Smooth muscle cell (in vitro differentiated cells): ENCODE measurements around the gene BCHE. TPM values are rescaled to one million over a fixed set of nuclear protein-coding genes. Genes with fewer than 3 reads are reported as not detected.

Experiments
- DNase-seq: peaks from one replicate; lab custom pipeline; 2025; ENCODE audit not compliant: unreplicated experiment; lab: John Stamatoyannopoulos, UW
- H2AFZ ChIP-seq: fragments of 200-600 bp; sonication (generic); 2 replicates; pipeline ENCODE4 v1.6.0; 2016; ENCODE audit warnings: antibody characterized with exemption, low read depth, mild to moderate bottlenecking
- H3F3A ChIP-seq: fragments of 200-600 bp; sonication (generic); 2 replicates; pipeline ENCODE4 v1.6.0; 2017; ENCODE audit warnings: antibody characterized with exemption, low read depth
- H3K27ac ChIP-seq: fragments of 200-600 bp; sonication (generic); 2 replicates; pipeline ENCODE4 v1.5.1; 2016; ENCODE audit warnings: low read depth, mild to moderate bottlenecking
- H3K27me3 ChIP-seq: fragments of 200-600 bp; sonication (generic); 2 replicates; pipeline ENCODE4 v1.6.1; 2016; ENCODE audit warnings: low read depth, mild to moderate bottlenecking
- H3K36me3 ChIP-seq: fragments of 200-600 bp; sonication (generic); 2 replicates; pipeline ENCODE4 v1.5.1; 2016; ENCODE audit warnings: low read depth
- H3K4me1 ChIP-seq: fragments of 200-600 bp; sonication (generic); 2 replicates; pipeline ENCODE4 v1.5.1; 2016; ENCODE audit warnings: low read depth
- H3K4me2 ChIP-seq: fragments of 200-600 bp; sonication (generic); 2 replicates; pipeline ENCODE4 v1.6.0; 2016; ENCODE audit warnings: mild to moderate bottlenecking
- H3K4me3 ChIP-seq: fragments of 200-600 bp; sonication (generic); 2 replicates; pipeline ENCODE4 v1.5.1; 2016; ENCODE audit warnings: mild to moderate bottlenecking
- H3K79me2 ChIP-seq: fragments of 200-600 bp; sonication (generic); 2 replicates; pipeline ENCODE4 v1.6.0; 2016; ENCODE audit warnings: low read depth, mild to moderate bottlenecking
- H3K9ac ChIP-seq: fragments of 200-600 bp; sonication (generic); 2 replicates; pipeline ENCODE4 v1.6.0; 2016; ENCODE audit warnings: low read depth
- H3K9me3 ChIP-seq: fragments of 200-600 bp; sonication (generic); replicated peaks from 2 replicates; pipeline ENCODE4 v1.5.1; 2016; ENCODE audit warnings: low read depth
- H4K20me1 ChIP-seq: fragments of 200-600 bp; sonication (generic); 2 replicates; pipeline ENCODE4 v1.6.0; 2016; ENCODE audit warnings: low read depth
- WGBS: methylation state at CpG from one replicate; pipeline ENCODE4 v1.1.7; 2016; ENCODE audit warnings: low lambda C conversion rate; 5-methylcytosine and 5-hydroxymethylcytosine counted together
- polyA plus RNA-seq: library from polyadenylated mRNA; unstranded; fragments of >200 nt; fragmentation: Nextera tagmentation; extraction: Ambion mirVana; gene quantifications from 2 replicates; pipeline ENCODE4 v1.2.1, GENCODE V29; 2016
- total RNA-seq: library from RNA; depleted of rRNA; stranded (reverse); fragments of >200 nt; gene quantifications from 2 replicates; pipeline ENCODE4 v1.2.3, GENCODE V29; 2014
- TF ChIP-seq, protein P1 (sequence below): fragments of 200-600 bp; sonication (generic); IDR thresholded peaks from 2 replicates; pipeline ENCODE4 v1.5.1; 2017; ENCODE audit warnings: borderline replicate concordance, mild to moderate bottlenecking, antibody characterized with exemption; ENCODE audit not compliant: insufficient read depth, poor library complexity, severe bottlenecking

BCHE gene
- total and polyA plus RNA-seq, 2 experiments from 2014 or later: 0.22 TPM; not detected in 1

GRCh38 chr3:165800970-165801369 is 36.3 kb downstream of the BCHE start:
- H3K9me3 ChIP-seq: no peaks in the 10 kb centered on the region
- no peak for DNase-seq
- 73% methylated on average over 3 of the region's 3 CpGs for WGBS

GRCh38 chr3:165799026-165799425 is 38.2 kb downstream of the BCHE start:
- DNase-seq: no peak
- Histone ChIP-seq H3K4me3 (no peak overlapping the region), H2AFZ (no peak overlapping the region), H3K4me2 (no peak overlapping the region), H3F3A (no peaks in the 10 kb centered on the region), H3K27ac (no peak overlapping the region), H3K27me3 (no peaks in the 10 kb centered on the region), H3K9ac (no peak overlapping the region), H3K79me2 (no peaks in the 10 kb centered on the region), H4K20me1 (no peaks in the 10 kb centered on the region), H3K36me3 (no peaks in the 10 kb centered on the region), H3K9me3 (no peaks in the 10 kb centered on the region), H3K4me1 (no peaks in the 10 kb centered on the region)
- 97% methylated on average over 1 of the region's 1 CpG for WGBS
- TF ChIP-seq, protein P1, sequence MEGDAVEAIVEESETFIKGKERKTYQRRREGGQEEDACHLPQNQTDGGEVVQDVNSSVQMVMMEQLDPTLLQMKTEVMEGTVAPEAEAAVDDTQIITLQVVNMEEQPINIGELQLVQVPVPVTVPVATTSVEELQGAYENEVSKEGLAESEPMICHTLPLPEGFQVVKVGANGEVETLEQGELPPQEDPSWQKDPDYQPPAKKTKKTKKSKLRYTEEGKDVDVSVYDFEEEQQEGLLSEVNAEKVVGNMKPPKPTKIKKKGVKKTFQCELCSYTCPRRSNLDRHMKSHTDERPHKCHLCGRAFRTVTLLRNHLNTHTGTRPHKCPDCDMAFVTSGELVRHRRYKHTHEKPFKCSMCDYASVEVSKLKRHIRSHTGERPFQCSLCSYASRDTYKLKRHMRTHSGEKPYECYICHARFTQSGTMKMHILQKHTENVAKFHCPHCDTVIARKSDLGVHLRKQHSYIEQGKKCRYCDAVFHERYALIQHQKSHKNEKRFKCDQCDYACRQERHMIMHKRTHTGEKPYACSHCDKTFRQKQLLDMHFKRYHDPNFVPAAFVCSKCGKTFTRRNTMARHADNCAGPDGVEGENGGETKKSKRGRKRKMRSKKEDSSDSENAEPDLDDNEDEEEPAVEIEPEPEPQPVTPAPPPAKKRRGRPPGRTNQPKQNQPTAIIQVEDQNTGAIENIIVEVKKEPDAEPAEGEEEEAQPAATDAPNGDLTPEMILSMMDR: no peak

More at GRCh38 chr3:165800970-165801369, 36.3 kb downstream of the BCHE start:
- no peaks in the 10 kb centered on the region for H3K4me1 ChIP-seq
- H3K79me2 ChIP-seq: no peaks in the 10 kb centered on the region
- H3K27me3 ChIP-seq: no peaks in the 10 kb centered on the region
- no peaks in the 10 kb centered on the region for H3F3A ChIP-seq
- H3K4me2 ChIP-seq: no peak overlapping the region
- H4K20me1 ChIP-seq: no peaks in the 10 kb centered on the region
- no peak overlapping the region for H2AFZ ChIP-seq
- no peak overlapping the region for H3K27ac ChIP-seq
- H3K36me3 ChIP-seq: no peaks in the 10 kb centered on the region
- H3K9ac ChIP-seq: no peak overlapping the region
- TF ChIP-seq, protein P1: no peak
- no peak overlapping the region for H3K4me3 ChIP-seq

DNA sequence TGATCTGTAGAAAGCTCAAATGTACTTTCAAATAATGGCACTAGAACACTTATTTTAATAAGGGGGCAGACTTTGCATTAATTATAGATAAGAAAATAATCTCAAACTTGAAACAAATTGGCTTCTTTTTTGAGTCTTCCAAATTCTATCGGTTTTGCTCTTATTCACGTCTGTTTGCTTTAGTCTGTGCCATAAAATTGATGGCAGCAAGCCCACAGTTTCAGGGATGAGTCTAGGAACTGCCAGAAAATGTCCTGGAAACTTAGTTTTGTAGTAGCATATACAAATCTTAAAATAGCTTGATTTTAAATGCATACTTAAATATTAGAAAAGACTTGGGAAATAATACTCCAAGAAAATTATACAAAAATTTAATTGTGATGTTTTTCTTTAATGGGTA is 39.7 kb downstream of the BCHE start:
- no peak for DNase-seq
- Histone ChIP-seq H3K9me3 (no peaks in the 10 kb centered on the region), H3K4me2 (no peak overlapping the region), H3K4me3 (no peak overlapping the region), H3F3A (no peaks in the 10 kb centered on the region), H3K27ac (no peak overlapping the region), H2AFZ (no peak overlapping the region), H3K9ac (no peak overlapping the region), H4K20me1 (no peaks in the 10 kb centered on the region), H3K79me2 (no peaks in the 10 kb centered on the region), H3K36me3 (no peaks in the 10 kb centered on the region), H3K27me3 (no peaks in the 10 kb centered on the region), H3K4me1 (no peaks in the 10 kb centered on the region)
- TF ChIP-seq, protein P1: no peak
- WGBS: 86% methylated on average over 2 of the region's 2 CpGs

DNA sequence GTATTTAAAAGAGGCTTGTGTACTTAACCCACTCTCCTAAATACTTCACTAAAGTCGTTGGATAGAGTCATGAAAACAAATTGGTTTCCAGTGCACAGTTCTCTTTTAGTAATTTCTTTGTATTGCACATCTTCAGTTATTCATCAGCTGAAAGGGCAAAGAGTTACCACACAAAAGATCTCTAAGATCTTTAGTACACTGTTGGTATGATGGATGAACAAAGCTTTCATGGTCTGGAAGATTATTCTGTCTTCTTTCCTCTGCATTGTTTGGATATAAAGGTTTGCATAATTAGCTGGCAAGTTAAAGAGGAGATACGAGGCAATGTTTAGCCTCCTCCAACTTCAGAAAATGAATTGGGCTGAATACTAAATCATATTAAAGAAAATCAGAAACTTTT is 40.5 kb downstream of the BCHE start:
- Histone ChIP-seq H3K4me1 (no peaks in the 10 kb centered on the region), H3K27ac (no peak overlapping the region), H4K20me1 (no peaks in the 10 kb centered on the region), H3K4me3 (no peak overlapping the region), H3K9me3 (no peaks in the 10 kb centered on the region), H2AFZ (no peak overlapping the region), H3K27me3 (no peaks in the 10 kb centered on the region), H3K79me2 (no peaks in the 10 kb centered on the region), H3K36me3 (no peaks in the 10 kb centered on the region), H3F3A (no peaks in the 10 kb centered on the region), H3K4me2 (no peak overlapping the region), H3K9ac (no peak overlapping the region)
- 70% methylated on average over 2 of the region's 2 CpGs for WGBS
- TF ChIP-seq, protein P1: no peak
- no peak for DNase-seq
